ENCODE results near the gene ATAD3C.

- no peak for TF ChIP-seq POLR2A (IDR thresholded peaks at IDR 0.05)
- no peak for TF ChIP-seq CTCF (IDR thresholded peaks at IDR 0.05)
Measured at GRCh38 chr1:1489231-1489630, 39.7 kb downstream of the ATAD3C start.
